ENCODE measurements around the gene BCHE. TPM values are rescaled to one million over a fixed set of nuclear protein-coding genes. Genes with fewer than 3 reads are reported as not detected.

The BCHE gene
- total and polyA plus RNA-seq, 2 of the 13 experiments (the other 11 are each of a cell fraction or from before 2014, with no cell fraction given), result not detected

DNA sequence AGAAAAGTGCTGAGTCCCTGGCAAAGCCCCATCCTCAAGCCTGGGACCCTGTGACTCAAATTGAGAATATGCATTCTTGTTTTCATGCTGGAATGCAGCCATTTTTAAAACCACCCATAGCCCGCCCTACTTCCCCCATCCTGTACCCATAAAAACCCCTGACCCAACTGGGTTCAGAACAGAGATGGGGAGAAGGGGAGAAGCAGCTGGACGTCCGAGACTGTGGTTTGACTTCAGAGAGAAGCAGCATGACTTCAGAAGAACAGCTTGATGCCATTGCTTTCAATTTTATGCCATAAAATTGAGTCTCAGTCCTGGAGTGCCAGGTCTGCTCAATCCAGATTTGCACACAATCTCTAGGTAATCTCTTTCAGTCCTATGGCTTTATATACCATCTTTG, 78.2 kb downstream of the BCHE start:
- CTCF ChIA-PET (ENCODE audit: low intra/inter-chr PET ratio, low total read pairs), result no interaction called here
- Histone ChIP-seq H3K36me3 (replicated peaks in 1 of 2; ENCODE audit: control insufficient read depth in 1 of 2, insufficient read depth in 2 of 2, low read length in 2 of 2) (no peaks in the 10 kb centered on the region), H2AFZ (ENCODE audit: low read length) (no peak overlapping the region), H4K20me1 (ENCODE audit: insufficient read depth, low read length) (no peaks in the 10 kb centered on the region), H3K9ac (ENCODE audit: insufficient read depth, low read depth, low read length) (no peak overlapping the region), H3K27me3 (ENCODE audit: control insufficient read depth in 1 of 2, insufficient read depth in 2 of 2, low read length in 2 of 2) (no peaks in the 10 kb centered on the region; a peak in 1 of 5 replicates), H3K4me2 (ENCODE audit: low read depth, low read length) (no peak overlapping the region), H3K9me3 (ENCODE audit: low read length) (no peaks in the 10 kb centered on the region), H3K27ac (ENCODE audit: extremely low read length, insufficient read depth, low read length) (no peak overlapping the region), H3K79me2 (ENCODE audit: insufficient read depth, low read length) (no peaks in the 10 kb centered on the region), H3K4me1 (ENCODE audit: insufficient read depth, low read length) (no peaks in the 10 kb centered on the region), H3K4me3 (replicated peaks in 1 of 3; ENCODE audit: insufficient read depth in 1 of 3, low read depth in 2 of 3, low read length in 3 of 3) (no peak overlapping the region)
- BruUV-seq (replicated peaks), result no TSS peak
- no peak for DNase-seq (ENCODE audit: low spot score)
- in situ Hi-C loops (cut with HindIII; ENCODE audit: extremely low pct_ligation_motif_present, low pct_unique_long_range_greater_than_20kb) (no loop called here), intact Hi-C loops (cut with micrococcal nuclease; ENCODE audit: unreplicated experiment) (no loop called here)
- ATAC-seq, result no peak
- POLR2A ChIA-PET, result no interaction called here
- TF ChIP-seq, protein P1, sequence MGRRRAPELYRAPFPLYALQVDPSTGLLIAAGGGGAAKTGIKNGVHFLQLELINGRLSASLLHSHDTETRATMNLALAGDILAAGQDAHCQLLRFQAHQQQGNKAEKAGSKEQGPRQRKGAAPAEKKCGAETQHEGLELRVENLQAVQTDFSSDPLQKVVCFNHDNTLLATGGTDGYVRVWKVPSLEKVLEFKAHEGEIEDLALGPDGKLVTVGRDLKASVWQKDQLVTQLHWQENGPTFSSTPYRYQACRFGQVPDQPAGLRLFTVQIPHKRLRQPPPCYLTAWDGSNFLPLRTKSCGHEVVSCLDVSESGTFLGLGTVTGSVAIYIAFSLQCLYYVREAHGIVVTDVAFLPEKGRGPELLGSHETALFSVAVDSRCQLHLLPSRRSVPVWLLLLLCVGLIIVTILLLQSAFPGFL (CRISPR knock-in tag; IDR thresholded peaks at IDR 0.05), result no peak
- no peak for TF ChIP-seq CHCHD3 (CRISPR knock-in tag; IDR thresholded peaks at IDR 0.05)
- TF ChIP-seq SUZ12 (IDR thresholded peaks at IDR 0.05; ENCODE audit: low read depth, low read length), result no peak
- TF ChIP-seq ERF (CRISPR knock-in tag; IDR thresholded peaks at IDR 0.05), result no peak
- TF ChIP-seq NFYC (CRISPR knock-in tag; IDR thresholded peaks at IDR 0.05), result no peak
- TF ChIP-seq, protein P2, sequence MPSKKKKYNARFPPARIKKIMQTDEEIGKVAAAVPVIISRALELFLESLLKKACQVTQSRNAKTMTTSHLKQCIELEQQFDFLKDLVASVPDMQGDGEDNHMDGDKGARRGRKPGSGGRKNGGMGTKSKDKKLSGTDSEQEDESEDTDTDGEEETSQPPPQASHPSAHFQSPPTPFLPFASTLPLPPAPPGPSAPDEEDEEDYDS (CRISPR knock-in tag; IDR thresholded peaks at IDR 0.05), result no peak
- TF ChIP-seq ZNF558 (CRISPR knock-in tag; IDR thresholded peaks at IDR 0.05; ENCODE audit: borderline replicate concordance), result no peak
- TF ChIP-seq, protein P3, sequence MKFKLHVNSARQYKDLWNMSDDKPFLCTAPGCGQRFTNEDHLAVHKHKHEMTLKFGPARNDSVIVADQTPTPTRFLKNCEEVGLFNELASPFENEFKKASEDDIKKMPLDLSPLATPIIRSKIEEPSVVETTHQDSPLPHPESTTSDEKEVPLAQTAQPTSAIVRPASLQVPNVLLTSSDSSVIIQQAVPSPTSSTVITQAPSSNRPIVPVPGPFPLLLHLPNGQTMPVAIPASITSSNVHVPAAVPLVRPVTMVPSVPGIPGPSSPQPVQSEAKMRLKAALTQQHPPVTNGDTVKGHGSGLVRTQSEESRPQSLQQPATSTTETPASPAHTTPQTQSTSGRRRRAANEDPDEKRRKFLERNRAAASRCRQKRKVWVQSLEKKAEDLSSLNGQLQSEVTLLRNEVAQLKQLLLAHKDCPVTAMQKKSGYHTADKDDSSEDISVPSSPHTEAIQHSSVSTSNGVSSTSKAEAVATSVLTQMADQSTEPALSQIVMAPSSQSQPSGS (CRISPR knock-in tag; IDR thresholded peaks at IDR 0.05), result no peak
- TF ChIP-seq, protein P4, sequence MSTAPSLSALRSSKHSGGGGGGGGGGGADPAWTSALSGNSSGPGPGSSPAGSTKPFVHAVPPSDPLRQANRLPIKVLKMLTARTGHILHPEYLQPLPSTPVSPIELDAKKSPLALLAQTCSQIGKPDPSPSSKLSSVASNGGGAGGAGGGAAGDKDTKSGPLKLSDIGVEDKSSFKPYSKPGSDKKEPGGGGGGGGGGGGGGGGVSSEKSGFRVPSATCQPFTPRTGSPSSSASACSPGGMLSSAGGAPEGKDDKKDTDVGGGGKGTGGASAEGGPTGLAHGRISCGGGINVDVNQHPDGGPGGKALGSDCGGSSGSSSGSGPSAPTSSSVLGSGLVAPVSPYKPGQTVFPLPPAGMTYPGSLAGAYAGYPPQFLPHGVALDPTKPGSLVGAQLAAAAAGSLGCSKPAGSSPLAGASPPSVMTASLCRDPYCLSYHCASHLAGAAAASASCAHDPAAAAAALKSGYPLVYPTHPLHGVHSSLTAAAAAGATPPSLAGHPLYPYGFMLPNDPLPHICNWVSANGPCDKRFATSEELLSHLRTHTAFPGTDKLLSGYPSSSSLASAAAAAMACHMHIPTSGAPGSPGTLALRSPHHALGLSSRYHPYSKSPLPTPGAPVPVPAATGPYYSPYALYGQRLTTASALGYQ (CRISPR knock-in tag; IDR thresholded peaks at IDR 0.05), result no peak
- TF ChIP-seq RFX3 (CRISPR knock-in tag; IDR thresholded peaks at IDR 0.05), result no peak
- TF ChIP-seq, protein P5, sequence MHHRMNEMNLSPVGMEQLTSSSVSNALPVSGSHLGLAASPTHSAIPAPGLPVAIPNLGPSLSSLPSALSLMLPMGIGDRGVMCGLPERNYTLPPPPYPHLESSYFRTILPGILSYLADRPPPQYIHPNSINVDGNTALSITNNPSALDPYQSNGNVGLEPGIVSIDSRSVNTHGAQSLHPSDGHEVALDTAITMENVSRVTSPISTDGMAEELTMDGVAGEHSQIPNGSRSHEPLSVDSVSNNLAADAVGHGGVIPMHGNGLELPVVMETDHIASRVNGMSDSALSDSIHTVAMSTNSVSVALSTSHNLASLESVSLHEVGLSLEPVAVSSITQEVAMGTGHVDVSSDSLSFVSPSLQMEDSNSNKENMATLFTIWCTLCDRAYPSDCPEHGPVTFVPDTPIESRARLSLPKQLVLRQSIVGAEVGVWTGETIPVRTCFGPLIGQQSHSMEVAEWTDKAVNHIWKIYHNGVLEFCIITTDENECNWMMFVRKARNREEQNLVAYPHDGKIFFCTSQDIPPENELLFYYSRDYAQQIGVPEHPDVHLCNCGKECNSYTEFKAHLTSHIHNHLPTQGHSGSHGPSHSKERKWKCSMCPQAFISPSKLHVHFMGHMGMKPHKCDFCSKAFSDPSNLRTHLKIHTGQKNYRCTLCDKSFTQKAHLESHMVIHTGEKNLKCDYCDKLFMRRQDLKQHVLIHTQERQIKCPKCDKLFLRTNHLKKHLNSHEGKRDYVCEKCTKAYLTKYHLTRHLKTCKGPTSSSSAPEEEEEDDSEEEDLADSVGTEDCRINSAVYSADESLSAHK (CRISPR knock-in tag; IDR thresholded peaks at IDR 0.05; ENCODE audit: borderline replicate concordance), result no peak
- TF ChIP-seq, protein P6, sequence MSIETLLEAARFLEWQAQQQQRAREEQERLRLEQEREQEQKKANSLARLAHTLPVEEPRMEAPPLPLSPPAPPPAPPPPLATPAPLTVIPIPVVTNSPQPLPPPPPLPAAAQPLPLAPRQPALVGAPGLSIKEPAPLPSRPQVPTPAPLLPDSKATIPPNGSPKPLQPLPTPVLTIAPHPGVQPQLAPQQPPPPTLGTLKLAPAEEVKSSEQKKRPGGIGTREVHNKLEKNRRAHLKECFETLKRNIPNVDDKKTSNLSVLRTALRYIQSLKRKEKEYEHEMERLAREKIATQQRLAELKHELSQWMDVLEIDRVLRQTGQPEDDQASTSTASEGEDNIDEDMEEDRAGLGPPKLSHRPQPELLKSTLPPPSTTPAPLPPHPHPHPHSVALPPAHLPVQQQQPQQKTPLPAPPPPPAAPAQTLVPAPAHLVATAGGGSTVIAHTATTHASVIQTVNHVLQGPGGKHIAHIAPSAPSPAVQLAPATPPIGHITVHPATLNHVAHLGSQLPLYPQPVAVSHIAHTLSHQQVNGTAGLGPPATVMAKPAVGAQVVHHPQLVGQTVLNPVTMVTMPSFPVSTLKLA (IDR thresholded peaks at IDR 0.05), result no peak
- TF ChIP-seq ZNF792 (CRISPR knock-in tag; IDR thresholded peaks at IDR 0.05), result no peak
- TF ChIP-seq KLF11 (CRISPR knock-in tag; IDR thresholded peaks at IDR 0.05), result no peak
- WGBS (ENCODE audit: low lambda C conversion rate), result 0% methylated on average over 3 of the region's 3 CpGs
- no peak for FAIRE-seq
